Measurements from ENCODE around the gene KANSL2. TPM values are rescaled to one million over a fixed set of nuclear protein-coding genes. Genes with fewer than 3 reads are reported as not detected.
"Not testable (repeated sequence)": the region's sequence is repeated elsewhere in the genome, so short reads cannot be mapped to it uniquely, and the experiment has no call there.

Gene KANSL2
- total RNA-seq, 1 donor from 2014 or later = 23.1 TPM

- intact Hi-C loops (cut with micrococcal nuclease) = no loop called here
- Histone ChIP-seq H3K9me3 (replicated peaks) (no peaks in the 10 kb centered on the region), H3K27ac (replicated peaks) (no peak overlapping the region), H3K4me3 (no peak overlapping the region), H3K4me1 (peaks cover 12% of the 10 kb centered on the region), H3K27me3 (ENCODE audit: low read depth) (no peaks in the 10 kb centered on the region), H3K36me3 (peaks cover 95% of the 10 kb centered on the region)
- DNase-seq = no peak
- TF ChIP-seq, protein P1, sequence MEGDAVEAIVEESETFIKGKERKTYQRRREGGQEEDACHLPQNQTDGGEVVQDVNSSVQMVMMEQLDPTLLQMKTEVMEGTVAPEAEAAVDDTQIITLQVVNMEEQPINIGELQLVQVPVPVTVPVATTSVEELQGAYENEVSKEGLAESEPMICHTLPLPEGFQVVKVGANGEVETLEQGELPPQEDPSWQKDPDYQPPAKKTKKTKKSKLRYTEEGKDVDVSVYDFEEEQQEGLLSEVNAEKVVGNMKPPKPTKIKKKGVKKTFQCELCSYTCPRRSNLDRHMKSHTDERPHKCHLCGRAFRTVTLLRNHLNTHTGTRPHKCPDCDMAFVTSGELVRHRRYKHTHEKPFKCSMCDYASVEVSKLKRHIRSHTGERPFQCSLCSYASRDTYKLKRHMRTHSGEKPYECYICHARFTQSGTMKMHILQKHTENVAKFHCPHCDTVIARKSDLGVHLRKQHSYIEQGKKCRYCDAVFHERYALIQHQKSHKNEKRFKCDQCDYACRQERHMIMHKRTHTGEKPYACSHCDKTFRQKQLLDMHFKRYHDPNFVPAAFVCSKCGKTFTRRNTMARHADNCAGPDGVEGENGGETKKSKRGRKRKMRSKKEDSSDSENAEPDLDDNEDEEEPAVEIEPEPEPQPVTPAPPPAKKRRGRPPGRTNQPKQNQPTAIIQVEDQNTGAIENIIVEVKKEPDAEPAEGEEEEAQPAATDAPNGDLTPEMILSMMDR (IDR thresholded peaks at IDR 0.05; ENCODE audit: borderline replicate concordance) = no peak
These were observed 13.0 kb downstream of the KANSL2 start for GRCh38 chr12:48668996-48669395.

GRCh38 chr12:48659863-48660262, 22.2 kb downstream of the KANSL2 start:
- TF ChIP-seq, protein P1 (IDR thresholded peaks at IDR 0.05; ENCODE audit: borderline replicate concordance) = no peak
- H3K9me3 ChIP-seq (replicated peaks) = no peaks in the 10 kb centered on the region
- H3K36me3 ChIP-seq = peaks cover 97% of the 10 kb centered on the region
- H3K27ac ChIP-seq (replicated peaks) = no peak overlapping the region
- no peak for DNase-seq
- no peak overlapping the region for H3K4me3 ChIP-seq
- intact Hi-C loops (cut with micrococcal nuclease) = no loop called here
- H3K4me1 ChIP-seq = no peaks in the 10 kb centered on the region
- no peaks in the 10 kb centered on the region for H3K27me3 ChIP-seq (ENCODE audit: low read depth)

DNA sequence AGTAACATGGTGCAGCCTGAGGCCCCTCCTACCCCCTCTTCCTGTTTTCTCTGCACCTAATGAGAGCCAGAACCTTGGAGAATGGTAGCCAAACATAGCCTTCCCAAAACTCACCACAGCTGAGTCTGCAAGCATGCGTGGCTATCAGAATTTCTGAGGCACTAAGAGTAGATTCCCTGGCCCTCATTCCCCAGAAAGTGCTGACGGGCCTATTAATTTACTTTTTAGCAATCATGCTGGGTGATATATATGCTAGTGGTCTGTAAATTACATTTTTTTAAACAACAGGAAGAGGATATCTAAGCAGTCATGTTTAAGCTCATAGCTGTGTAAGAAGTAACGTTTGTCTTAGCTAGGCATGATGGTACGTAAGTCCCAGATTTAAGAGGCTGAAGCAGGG, 30.4 kb downstream of the KANSL2 start:
- H3K36me3 ChIP-seq = peaks cover 67% of the 10 kb centered on the region

GRCh38 chr12:48645354-48645753, 36.7 kb downstream of the KANSL2 start:
- H3K27ac ChIP-seq (replicated peaks); H3K4me1 ChIP-seq; DNase-seq; H3K9me3 ChIP-seq (replicated peaks); H3K27me3 ChIP-seq (ENCODE audit: low read depth); intact Hi-C loops (cut with micrococcal nuclease); H3K4me3 ChIP-seq: not testable (repeated sequence)
- peaks cover 29% of the 10 kb centered on the region for H3K36me3 ChIP-seq

More for the DNA sequence above, 30.4 kb downstream of the KANSL2 start:
- Histone ChIP-seq H3K9me3 (replicated peaks) (no peaks in the 10 kb centered on the region), H3K27me3 (ENCODE audit: low read depth) (no peaks in the 10 kb centered on the region), H3K4me1 (no peaks in the 10 kb centered on the region), H3K27ac (replicated peaks) (no peak overlapping the region), H3K4me3 (no peak overlapping the region)
- TF ChIP-seq, protein P1 (IDR thresholded peaks at IDR 0.05; ENCODE audit: borderline replicate concordance) = no peak
- intact Hi-C loops (cut with micrococcal nuclease) = no loop called here
- no peak for DNase-seq

- H3K27ac ChIP-seq (replicated peaks) = no peak overlapping the region
- DNase-seq = no peak
- intact Hi-C loops (cut with micrococcal nuclease) = no loop called here
- no peaks in the 10 kb centered on the region for H3K9me3 ChIP-seq (replicated peaks)
- peaks cover 23% of the 10 kb centered on the region for H3K36me3 ChIP-seq
- TF ChIP-seq, protein P1 (IDR thresholded peaks at IDR 0.05; ENCODE audit: borderline replicate concordance) = no peak
- H3K4me1 ChIP-seq = no peaks in the 10 kb centered on the region
- no peaks in the 10 kb centered on the region for H3K27me3 ChIP-seq (ENCODE audit: low read depth)
- H3K4me3 ChIP-seq = no peak overlapping the region
These were observed 39.0 kb downstream of the KANSL2 start for GRCh38 chr12:48643011-48643410.

DNA sequence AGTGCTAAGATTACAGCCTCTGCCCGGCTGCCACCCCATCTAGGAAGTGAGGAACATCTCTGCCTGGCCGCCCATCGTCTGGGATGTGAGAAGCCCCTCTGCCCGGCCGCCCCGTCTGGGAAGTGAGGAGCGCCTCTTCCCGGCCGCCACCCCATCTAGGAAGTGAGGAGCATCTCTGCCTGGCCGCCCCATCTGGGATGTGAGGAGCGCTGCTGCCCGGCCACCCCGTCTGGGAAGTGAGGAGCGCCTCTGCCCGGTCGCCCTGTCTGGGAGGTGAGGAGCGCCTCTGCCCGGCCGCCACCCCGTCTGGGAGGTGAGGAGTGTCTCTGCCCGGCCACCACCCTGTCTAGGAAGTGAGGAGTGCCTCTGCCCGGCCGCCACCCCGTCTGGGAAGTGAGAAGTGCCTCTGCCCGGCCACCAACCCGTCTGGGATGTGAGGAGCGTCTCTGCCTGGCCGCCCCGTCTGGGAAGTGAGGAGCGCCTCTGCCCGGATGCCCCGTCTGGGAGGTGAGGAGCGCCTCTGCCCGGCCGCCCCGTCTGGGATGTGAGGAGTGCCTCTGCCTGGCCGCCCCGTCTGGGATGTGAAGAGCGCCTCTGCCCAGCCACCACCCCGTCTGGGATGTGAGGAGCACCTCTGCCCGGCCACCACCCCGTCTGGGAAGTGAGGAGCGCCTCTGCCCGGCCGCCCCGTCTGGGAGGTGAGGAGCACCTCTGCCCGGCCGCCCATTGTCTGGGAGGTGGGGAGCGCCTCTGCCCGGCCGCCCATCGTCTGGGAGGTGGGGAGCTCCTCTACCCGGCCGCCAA, 40.1 kb downstream of the KANSL2 start:
- intact Hi-C loops (cut with micrococcal nuclease); H3K4me3 ChIP-seq; H3K9me3 ChIP-seq (replicated peaks); H3K27me3 ChIP-seq (ENCODE audit: low read depth); H3K4me1 ChIP-seq; DNase-seq; H3K27ac ChIP-seq (replicated peaks): not testable (repeated sequence)
- peaks cover 19% of the 10 kb centered on the region for H3K36me3 ChIP-seq

All from left ventricle myocardium inferior (tissue), 1 donor.